NCI-H2196 treated with DMSO at 0.1 percent for 48 hours (cell line): ENCODE measurements around the gene RASGRF2.
"Not testable (repeated sequence)": the region's sequence is repeated elsewhere in the genome, so short reads cannot be mapped to it uniquely, and the experiment has no call there.

Experiments used
- DNase-seq: peaks from one replicate; lab custom pipeline; 2025; ENCODE audit not compliant: unreplicated experiment; lab: John Stamatoyannopoulos, UW

Gene RASGRF2

DNA sequence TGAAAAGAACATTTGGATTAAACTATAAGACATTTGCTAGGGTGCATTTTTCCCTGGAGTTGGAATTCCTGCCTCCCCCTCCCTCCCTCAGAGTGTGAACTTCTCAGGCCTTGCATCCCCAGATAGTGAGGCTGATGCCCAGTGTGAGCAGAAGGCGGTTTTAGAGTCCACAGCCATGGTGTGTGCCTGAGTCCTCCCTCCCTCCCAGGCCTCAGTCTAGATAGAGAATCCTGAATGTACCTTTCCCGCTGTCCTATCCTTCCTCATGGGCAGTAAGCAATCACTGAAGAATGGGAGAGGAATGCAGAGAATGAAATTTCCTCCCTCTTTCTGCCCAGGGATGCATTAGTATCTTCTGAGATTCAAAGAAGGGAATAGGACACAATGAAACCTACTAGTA, 108.5 kb downstream of the RASGRF2 start:
- DNase-seq = no peak

DNA sequence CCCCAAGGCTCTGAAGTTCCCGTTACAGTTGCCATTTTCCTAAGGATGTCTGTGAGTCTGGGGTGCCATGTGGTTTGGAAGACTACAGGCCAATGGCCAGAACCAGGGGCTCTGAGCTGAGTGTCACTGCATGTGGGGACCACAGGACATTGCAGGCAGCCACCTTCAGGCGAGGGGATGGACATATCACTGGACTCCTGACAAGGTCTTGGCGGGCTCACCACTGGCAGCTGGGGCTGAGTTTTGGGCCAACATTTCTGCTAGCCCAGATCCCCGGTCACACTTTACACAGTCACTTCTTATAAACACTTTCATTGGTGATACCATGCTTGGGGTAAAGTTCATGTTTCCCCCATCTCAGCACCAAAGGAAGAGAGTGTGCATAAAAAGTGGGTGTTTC, 109.8 kb downstream of the RASGRF2 start:
- no peak for DNase-seq

DNA sequence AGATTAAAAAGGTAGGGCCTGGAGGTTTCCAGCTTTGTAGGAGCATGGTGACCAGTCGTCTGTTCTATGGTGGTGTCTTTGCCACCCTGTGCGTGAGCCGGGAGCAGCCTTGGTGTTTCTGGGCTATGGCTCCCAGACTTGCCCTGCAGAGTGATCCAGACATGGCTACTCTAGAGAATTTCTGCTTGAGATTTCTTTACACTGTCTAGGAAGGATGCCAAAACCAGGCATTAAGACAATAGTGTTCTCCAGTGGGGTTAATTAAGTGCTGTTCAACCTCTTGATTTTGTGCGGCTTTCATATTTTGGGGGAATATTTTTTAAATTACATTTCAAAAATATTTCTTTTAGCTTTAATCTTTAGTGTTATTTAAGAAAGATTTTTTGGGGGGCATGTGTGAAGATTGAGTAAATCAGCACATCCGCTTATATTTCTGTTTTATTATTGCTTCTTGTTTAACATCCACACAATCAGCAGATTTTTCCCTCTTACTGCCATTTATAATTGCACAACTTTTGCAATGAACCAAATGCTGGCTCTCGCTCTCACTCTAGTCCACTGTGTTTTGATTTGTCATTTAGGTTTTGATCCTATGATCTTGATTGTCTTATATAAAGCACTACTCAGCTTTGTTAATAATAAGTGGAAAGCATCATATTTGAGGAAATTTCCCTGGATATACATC, 110.5 kb downstream of the RASGRF2 start:
- DNase-seq = no peak

DNA sequence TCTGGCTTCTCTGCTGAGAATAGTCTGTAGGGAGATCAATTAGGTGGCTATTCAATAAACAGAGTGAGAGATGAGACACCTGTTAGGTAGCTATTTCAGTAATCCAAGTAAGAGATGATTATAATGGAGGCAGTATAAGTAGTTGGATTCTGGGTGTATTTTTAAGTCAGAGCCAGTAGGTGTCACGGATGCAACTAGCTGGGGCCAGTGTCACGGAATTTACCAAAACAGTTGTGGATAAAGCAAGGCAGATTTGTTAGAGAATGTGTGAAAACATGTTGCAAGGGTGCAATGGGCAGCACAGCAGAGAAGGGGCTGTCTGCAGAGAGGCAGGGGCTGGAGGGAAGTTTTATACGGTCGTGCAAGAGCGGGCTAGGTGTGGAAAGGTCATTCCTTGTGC, 114.9 kb downstream of the RASGRF2 start:
- no peak for DNase-seq

DNA sequence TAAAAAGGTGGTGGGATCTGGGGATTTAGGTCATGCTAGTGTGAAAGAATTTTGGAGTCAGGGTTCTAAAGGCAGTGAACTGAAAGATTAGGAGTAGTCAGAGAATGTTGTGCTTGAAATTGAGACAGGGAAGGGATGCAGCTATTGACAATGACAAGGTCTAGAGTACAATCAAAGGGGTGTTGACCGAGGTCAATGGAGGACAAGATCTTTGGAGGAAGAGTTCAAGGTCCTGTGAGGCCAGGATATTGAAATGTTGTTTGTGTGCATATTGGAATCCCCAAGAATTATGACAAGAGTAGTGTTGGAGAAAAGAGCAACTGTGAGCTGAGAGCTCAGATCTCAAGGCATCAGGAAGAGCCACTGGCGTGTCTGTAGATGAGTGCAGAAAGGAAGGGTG, 116.9 kb downstream of the RASGRF2 start:
- no peak for DNase-seq

DNA sequence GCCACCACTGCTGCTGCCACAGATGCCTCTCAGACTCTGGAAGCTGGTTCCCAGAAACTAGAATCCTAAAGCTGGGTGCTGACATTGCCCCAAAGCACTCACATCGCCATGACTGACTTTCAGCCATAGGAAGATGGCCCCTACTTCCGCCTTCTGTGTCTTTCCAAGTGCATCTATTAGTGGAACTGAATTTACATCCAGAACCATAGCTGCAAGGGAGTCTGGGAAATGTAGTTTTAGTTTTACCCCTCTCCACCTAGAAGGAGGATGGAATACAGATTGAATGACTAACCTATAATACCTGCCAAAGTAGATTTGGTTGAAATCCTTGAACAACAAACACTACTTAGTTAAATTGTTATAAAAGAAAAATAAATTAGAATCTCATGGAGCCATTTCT, 118.8 kb downstream of the RASGRF2 start:
- no peak for DNase-seq

DNA sequence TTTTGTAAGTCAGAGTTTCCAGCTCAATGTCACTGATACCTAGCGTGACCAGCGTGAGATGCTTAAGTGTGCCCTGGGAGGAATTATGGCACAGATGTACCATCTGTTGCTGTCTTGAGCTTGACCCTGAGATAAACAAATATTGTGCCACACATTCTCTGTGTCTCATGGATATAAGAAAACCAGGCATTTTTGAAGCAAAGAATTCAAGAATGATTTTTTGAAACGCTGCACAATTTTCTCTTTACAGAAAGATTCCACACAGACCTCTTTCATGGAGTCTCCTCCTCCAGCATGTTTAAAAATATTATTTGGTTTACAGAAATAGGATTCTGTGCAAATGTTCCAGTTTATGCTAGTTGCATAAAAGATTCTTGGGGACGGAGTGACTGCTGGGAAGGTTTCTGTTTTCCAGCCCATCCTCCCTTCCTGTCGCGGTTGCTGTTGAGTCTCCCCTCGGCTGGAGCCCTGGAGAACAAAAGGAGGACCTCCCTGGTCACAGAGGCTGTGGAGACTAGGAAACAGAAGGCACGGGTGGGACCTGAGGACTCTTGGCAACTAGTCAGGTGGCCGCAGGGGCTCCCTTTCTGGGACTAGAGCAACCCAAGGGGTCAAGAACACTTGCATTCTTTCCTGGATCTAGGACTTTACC, 120.8 kb downstream of the RASGRF2 start:
- DNase-seq = no peak

DNA sequence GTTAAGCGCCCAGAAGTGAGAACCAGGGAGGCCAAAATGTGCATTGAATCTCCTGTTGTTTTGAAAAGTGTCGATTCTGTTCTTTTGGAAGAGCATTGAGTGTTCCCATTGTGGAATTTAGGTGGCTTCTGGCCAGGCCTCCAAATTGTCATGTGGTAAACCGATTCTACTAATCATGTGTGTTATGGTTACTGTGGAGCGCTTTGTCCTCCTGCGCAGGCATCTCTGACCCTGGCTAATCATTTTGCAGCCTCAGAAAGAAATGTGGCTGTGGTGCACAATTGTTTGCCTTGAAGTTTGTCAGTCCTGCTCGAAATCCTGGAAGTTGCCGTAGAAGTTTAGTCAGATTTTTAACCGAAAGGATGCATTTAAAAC, 121.3 kb downstream of the RASGRF2 start:
- no peak for DNase-seq

DNA sequence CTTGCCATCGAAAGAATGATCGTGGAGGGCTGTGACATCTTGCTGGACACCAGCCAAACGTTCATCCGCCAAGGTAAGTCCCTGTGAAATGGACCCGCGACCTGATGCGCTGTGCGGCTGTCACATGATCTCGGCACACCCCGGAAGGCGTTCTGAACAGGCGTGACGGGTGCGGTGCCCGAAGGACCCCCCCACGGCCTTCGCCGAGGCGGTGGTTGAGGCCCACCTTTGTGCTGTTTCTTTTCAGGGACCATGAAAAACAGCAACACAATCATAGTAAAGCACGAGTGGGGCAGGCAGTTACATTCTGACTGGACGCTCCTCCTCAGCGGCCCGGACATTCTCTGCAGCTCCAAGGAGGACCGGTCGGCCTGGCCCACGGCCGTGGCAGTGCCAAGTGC, 126.7 kb downstream of the RASGRF2 start:
- DNase-seq = no peak

DNA sequence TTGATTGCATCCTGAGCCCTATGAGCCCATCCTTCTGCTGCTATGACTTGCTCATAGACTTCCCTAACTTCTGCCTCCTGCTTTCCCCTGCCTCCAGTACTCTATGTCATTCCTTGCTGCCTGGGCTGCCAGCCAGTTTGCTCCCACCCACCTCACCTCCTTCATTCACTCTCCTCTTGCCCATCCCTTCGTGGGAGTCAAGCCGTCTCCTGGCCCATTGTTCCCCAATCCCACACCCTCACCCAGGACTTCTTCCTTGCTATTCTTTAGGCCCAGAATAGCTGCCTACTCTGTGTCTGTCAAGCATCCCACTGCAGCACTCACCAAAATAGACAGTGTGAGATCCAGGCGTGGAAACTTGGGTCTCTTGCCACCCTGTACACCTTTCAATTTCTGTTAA, 131.0 kb downstream of the RASGRF2 start:
- no peak for DNase-seq

DNA sequence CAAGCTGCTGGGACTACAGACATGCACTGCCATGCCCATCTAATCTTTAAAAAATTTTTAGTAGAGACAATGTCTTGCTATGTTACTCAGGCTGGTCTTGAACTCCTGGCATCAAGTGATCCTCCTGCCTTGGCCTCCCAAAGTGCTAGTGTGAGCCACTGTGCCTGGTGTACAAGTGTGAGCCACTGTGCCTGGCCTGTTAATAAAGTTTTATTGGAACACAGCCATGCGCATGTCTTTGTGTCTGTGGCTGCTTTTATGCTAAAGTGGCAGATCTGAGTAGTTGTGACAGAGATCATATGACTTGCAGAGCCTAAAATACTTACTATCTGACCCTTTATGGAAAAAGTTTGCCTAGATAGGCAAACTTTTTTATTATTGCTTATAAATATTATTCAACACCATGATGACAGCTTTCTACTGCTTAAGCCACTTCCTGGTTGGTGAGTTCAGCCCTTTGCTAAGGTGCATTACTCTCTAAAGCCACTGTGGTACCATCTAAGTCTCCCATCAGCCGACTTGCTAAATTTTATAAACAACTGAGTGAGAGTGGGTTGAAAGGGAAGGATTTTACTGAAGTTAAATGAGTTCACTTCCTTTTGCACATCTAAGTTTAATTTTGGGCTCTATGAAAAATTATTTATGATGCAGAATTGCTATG, 133.5 kb downstream of the RASGRF2 start:
- no peak for DNase-seq

- DNase-seq = no peak
These were observed 135.7 kb downstream of the RASGRF2 start for GRCh38 chr5:81095835-81096234.

GRCh38 chr5:81097713-81098112, 137.6 kb downstream of the RASGRF2 start:
- no peak for DNase-seq

DNA sequence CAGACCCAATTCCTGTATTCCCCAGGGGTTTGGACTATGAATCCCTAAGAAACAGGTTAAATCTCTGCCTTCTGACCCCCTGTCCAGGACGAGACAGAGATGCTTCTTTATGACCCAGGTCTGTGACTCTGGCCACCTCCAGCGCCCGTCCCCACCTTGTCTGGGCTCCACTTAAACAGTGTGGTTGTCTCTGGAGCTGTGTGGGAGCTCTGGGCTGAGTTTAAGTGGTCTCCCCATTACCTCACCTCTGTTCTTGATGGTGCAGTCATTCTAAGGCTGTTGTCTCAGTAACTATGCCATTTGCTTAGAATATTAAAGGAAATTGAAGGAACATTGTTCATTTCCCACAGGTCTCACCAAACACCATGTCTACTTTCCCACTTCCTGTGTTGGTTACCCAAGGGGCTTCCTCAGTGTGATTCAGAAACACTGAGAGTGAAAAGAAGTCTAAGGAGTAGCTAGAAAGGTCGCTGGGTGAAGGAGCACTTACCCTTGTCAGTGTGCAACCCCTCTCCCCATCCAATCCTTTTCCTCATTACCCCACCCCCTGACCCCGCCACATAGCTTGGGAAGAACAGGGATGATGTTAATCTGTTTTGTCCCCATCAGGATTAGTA, 145.2 kb downstream of the RASGRF2 start:
- no peak for DNase-seq

GRCh38 chr5:81115261-81115660, 155.1 kb downstream of the RASGRF2 start:
- no peak for DNase-seq

DNA sequence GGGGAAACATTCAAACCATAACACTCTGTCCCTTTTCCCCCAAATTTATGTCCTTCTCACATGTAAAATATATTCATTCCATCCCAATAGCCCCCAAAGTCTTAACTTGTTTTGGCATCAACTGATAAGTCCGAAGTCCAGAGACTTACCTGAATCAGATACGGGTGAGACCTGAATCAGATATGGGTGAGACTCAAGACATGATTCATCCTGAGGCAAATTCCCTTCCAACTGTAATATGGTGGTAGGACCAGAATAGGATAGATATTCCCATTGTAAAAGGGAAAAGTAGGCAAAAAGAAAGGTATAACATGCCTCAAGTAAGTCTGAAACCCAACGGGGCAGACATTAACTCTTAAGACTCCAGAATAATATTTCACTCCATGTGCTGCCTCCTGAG, 157.4 kb downstream of the RASGRF2 start:
- no peak for DNase-seq

- DNase-seq = no peak
These were observed 161.1 kb downstream of the RASGRF2 start for GRCh38 chr5:81121273-81121672.

DNA sequence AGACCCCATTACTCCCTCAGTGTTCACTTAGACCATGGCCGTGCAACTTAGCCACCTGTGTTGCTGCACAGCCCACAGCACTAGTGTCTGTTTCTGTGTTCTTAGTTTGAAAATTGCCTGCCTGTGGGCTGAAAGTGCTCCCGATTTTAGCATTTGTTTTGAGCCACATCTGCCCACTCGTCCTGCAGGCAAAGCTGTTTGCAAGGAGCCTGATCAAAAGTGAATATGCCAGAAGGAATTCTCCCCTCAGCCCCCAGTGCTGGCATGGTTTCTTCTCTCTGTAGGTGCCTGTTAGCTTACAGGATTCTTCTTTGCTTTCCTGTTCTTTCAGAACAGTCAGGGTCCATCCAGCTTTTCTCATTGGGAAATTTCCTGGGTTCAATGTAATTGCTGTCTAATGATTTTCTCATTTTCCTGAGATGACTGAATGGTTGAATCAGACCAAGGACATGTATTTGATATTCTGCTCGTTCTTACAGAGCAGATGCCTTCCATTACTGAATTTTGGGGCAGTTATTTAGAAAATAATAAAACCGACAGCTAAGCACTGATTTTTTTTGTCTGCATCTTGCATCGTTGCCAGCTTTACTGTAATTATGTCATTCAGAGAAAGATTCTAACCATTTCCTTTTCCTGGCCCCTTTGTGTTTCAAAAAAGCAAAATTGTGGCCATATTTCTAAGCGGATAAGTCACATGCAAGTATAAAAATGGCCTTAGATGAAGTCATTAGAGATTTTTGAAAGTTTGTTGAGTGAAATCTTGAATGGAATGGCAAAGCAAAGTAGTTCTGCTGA, 161.9 kb downstream of the RASGRF2 start:
- no peak for DNase-seq

DNA sequence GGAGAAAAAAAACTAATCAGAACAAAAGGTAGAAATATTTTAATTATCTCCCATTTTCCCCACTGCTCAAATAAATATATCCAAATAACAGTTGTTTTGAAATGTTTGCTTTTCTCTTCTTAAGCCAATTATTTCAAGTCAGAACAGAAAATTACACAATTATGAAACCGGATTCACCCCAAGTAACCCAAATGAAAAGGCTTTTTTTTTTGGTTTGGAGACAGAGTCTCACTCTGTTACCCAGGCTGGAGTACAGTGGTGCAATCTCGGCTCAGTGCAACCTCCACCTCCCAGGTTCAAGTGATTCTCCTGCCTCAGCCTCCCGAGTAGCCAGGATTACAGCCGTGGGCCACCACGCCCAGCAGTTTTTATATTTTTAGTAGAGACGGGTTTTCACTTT, 164.5 kb downstream of the RASGRF2 start:
- not testable (repeated sequence) for DNase-seq

DNA sequence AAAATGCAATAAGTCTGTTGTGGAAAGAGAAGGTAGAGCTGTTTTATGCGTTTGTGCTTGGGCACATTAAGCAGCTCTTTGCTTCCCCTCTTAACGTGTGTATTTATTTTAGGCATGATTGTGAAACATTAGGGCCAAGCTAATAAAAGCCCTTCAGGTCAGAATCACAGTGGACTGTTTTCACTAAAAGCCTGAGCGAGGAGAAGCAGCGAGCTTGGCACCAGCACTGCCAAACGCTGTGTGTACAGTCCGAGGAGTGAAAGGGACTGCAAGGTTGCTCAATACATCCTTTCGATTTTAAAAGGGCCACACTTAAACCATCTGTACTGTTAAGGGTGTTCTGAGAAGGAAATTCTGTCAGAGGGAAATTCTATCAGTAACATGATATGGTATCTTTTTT, 165.8 kb downstream of the RASGRF2 start:
- no peak for DNase-seq

GRCh38 chr5:81128416-81128815, 168.3 kb downstream of the RASGRF2 start:
- no peak for DNase-seq
